Hypothalamus (tissue), 51 donors: ENCODE measurements around the gene IMPG2.

ENCODE experiments used
- DNase-seq, 51 donors: peaks; one replicate each; lab custom pipeline; 2025; lab: John Stamatoyannopoulos, UW

IMPG2 gene

DNA sequence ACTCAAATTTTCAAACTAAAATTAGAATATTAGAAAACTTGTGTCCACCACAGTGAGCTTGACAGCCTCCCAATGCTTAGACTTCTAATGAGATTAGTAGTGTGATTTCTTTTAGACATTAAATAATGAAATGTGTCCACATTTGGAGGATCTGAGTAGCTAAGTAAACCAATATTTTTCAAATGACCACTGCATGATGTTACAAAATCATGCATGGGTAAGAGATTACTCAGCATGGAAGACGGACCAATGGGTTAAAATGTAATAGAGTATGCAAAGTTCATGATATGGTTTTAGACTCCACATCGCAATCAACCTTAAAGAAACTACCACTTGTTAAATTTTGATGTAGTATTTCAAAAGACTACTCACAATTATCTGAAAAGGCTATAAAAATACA, 130.6 kb downstream of the IMPG2 start:
- DNase-seq: no peak

GRCh38 chr3:101189176-101189575, 131.2 kb downstream of the IMPG2 start:
- DNase-seq: no peak

- no peak for DNase-seq
Observed at GRCh38 chr3:101185341-101185740, 135.0 kb downstream of the IMPG2 start.

- DNase-seq: no peak
Observed at GRCh38 chr3:101184111-101184510, 136.3 kb downstream of the IMPG2 start.

GRCh38 chr3:101183151-101183550, 137.2 kb downstream of the IMPG2 start:
- DNase-seq: no peak

DNA sequence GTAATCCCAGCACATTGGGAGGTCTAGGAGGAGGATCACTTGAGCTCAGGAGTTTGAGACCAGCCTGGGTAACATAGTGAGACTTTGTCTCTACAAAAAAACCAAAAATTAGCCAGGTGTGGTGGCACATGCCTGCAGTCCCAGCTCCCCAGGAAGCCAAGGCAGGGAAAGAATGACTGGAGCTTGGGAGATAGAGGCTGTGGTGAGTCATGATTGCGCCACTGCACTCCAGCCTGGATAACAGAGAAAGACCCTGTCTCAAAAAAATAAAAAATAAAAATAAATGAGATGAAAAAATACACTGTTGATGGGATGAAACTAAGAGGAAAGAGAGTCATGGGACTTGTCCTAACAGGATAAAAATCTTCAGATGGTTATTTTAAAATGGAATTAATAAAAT, 137.6 kb downstream of the IMPG2 start:
- no peak for DNase-seq

GRCh38 chr3:101181801-101182200, 138.6 kb downstream of the IMPG2 start:
- no peak for DNase-seq

DNA sequence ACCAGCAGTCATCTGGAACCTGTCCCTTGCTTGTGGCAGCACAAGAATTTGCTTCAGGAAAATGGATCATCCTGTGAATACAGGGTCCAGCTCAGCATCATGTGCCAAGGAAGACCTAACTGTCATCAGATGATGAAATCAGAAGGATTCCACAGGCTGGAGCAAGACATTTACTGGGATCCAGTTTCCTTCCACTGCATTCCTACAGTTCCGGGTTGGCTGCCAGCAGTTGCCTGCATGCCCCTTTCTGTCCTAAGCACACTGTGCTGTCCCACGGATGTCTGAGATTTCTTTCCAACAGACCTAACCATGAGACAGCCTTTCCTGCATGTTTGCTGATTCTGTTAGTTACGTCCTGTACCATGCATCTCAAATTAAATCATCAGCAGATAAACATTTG, 140.7 kb downstream of the IMPG2 start:
- no peak for DNase-seq

GRCh38 chr3:101177577-101177976, 142.8 kb downstream of the IMPG2 start:
- DNase-seq: no peak
